IMR-90 (cell line): ENCODE results near the gene ZNF366. TPM values are rescaled to one million over a fixed set of nuclear protein-coding genes. Genes with fewer than 3 reads are reported as not detected.

Experiments used
- ATAC-seq: fragments of 200-7000 bp; cut with Tn5 transposase; 2 replicates; pipeline ENCODE4 v1.9.1; 2020; ENCODE audit warnings: low read depth, mild to moderate bottlenecking, moderate library complexity
- BruUV-seq: library from RNA; stranded (reverse); fragments of 400-500 nt; replicated peaks from 2 replicates; lab custom pipeline; 2021; lab: Mats Ljungman, UMichigan
- CTCF ChIA-PET: fragments of 300-600 bp; formaldehyde crosslinking; extraction: SDS; loops from one replicate; lab custom pipeline; 2021; ENCODE audit warnings: antibody characterized with exemption; lab: Yijun Ruan, JAX
- POLR2A ChIA-PET: fragments of 300-600 bp; sonication (Branson Sonifier 250); formaldehyde crosslinking; loops from one replicate; lab custom pipeline; 2022; ENCODE audit warnings: antibody characterized with exemption; ENCODE audit not compliant: unreplicated experiment; lab: Charles Lee
- DNase-seq: peaks from one replicate; pipeline ENCODE4 v3.0.0; 2013
- H2AFZ ChIP-seq: replicated peaks from 2 replicates; pipeline ENCODE3; 2013; ENCODE audit warnings: low read length, mild to moderate bottlenecking; ENCODE audit not compliant: poor library complexity
- H2AK5ac ChIP-seq: 2 replicates; pipeline ENCODE4 v1.6.1; 2013; ENCODE audit warnings: low read depth, low read length, inconsistent platforms
- H2AK9ac ChIP-seq: replicated peaks from 2 replicates; pipeline ENCODE3; 2013; ENCODE audit warnings: mild to moderate bottlenecking, low read depth, low read length, moderate library complexity; ENCODE audit not compliant: poor library complexity
- H2BK120ac ChIP-seq: 2 replicates; pipeline ENCODE4 v1.6.1; 2013; ENCODE audit warnings: low read depth, low read length, inconsistent platforms
- H2BK15ac ChIP-seq: 3 replicates; pipeline ENCODE4 v1.6.1; 2013; ENCODE audit warnings: low read depth, low read length, inconsistent platforms
- H2BK20ac ChIP-seq: 2 replicates; pipeline ENCODE4 v1.6.1; 2013; ENCODE audit warnings: low read depth, mild to moderate bottlenecking, inconsistent platforms, low read length, moderate library complexity
- H2BK5ac ChIP-seq: 2 replicates; pipeline ENCODE4 v1.6.1; 2013; ENCODE audit warnings: mild to moderate bottlenecking, low read depth, low read length, inconsistent platforms; ENCODE audit not compliant: poor library complexity, severe bottlenecking
- H3K14ac ChIP-seq: replicated peaks from 2 replicates; pipeline ENCODE4 v1.6.1; 2013; ENCODE audit warnings: low read depth, low read length, inconsistent platforms
- H3K18ac ChIP-seq: 2 replicates; pipeline ENCODE4 v1.6.1; 2013; ENCODE audit warnings: low read depth, low read length, control low read depth
- H3K23ac ChIP-seq: 2 replicates; pipeline ENCODE4 v1.6.1; 2013; ENCODE audit warnings: low read depth, low read length, inconsistent platforms
- H3K27ac ChIP-seq: 2 replicates; pipeline ENCODE4 v1.5.1; 2013; ENCODE audit warnings: mild to moderate bottlenecking, control low read depth, low read length; ENCODE audit not compliant: insufficient read depth
- H3K27me3 ChIP-seq: 2 replicates; pipeline ENCODE4 v1.6.1; 2013; ENCODE audit warnings: low read length; ENCODE audit not compliant: control insufficient read depth, insufficient read depth
- H3K36me3 ChIP-seq: 2 replicates; pipeline ENCODE4 v1.6.1; 2013; ENCODE audit warnings: low read length, mixed read lengths; ENCODE audit not compliant: control insufficient read depth, insufficient read depth
- H3K4ac ChIP-seq: 2 replicates; pipeline ENCODE4 v1.6.1; 2013; ENCODE audit warnings: low read depth, low read length, inconsistent platforms
- H3K4me1 ChIP-seq: 2 replicates; pipeline ENCODE4 v1.6.1; 2013; ENCODE audit warnings: low read length, mixed read lengths; ENCODE audit not compliant: control insufficient read depth, insufficient read depth
- H3K4me2 ChIP-seq: 2 replicates; pipeline ENCODE4 v1.6.1; 2013; ENCODE audit warnings: low read depth, mild to moderate bottlenecking, control low read depth, low read length, moderate library complexity
- H3K4me3 ChIP-seq: 2 replicates; pipeline ENCODE4 v1.5.1; 2013; ENCODE audit warnings: low read depth, mild to moderate bottlenecking, control low read depth, low read length, moderate library complexity; ENCODE audit not compliant: insufficient read depth
- H3K56ac ChIP-seq: 2 replicates; pipeline ENCODE4 v1.6.1; 2013; ENCODE audit warnings: low read length, inconsistent platforms; ENCODE audit not compliant: insufficient read depth; ENCODE audit errors: extremely low read depth
- H3K79me1 ChIP-seq, 2 experiments: 2 replicates each; pipeline ENCODE4 v1.6.1; 2013; ENCODE audit warnings: low read length in 2 of 2, inconsistent platforms in 1 of 2, low read depth in 1 of 2
- H3K9ac ChIP-seq: 2 replicates; pipeline ENCODE4 v1.6.1; 2013; ENCODE audit warnings: low read depth, low read length, control low read depth
- H3K9me1 ChIP-seq: 2 replicates; pipeline ENCODE4 v1.6.1; 2013; ENCODE audit warnings: low read length, inconsistent platforms; ENCODE audit not compliant: insufficient read depth
- H3K9me3 ChIP-seq: 2 replicates; pipeline ENCODE4 v1.6.1; 2013; ENCODE audit warnings: low read length; ENCODE audit not compliant: control insufficient read depth, insufficient read depth
- H4K20me1 ChIP-seq: 2 replicates; pipeline ENCODE4 v1.6.1; 2013; ENCODE audit warnings: low read length, inconsistent platforms; ENCODE audit not compliant: insufficient read depth
- H4K5ac ChIP-seq: 2 replicates; pipeline ENCODE4 v1.6.1; 2013; ENCODE audit warnings: mild to moderate bottlenecking, low read depth, low read length, control low read depth
- H4K8ac ChIP-seq, 2 experiments: 2 replicates each; pipeline ENCODE4 v1.6.1; 2013; ENCODE audit warnings: low read depth in 2 of 2, low read length in 2 of 2, control low read depth in 1 of 2, inconsistent platforms in 1 of 2
- H4K91ac ChIP-seq: 2 replicates; pipeline ENCODE4 v1.6.1; 2013; ENCODE audit warnings: low read depth, low read length, inconsistent platforms; ENCODE audit not compliant: insufficient read depth
- BHLHE40 ChIP-seq: fragments of 150-350 bp; IDR thresholded peaks from 2 replicates; pipeline ENCODE4 v1.6.1; 2016; ENCODE audit warnings: mild to moderate bottlenecking, low read depth, low read length
- CEBPB ChIP-seq: IDR thresholded peaks from 2 replicates; pipeline ENCODE4 v1.6.1; 2012; ENCODE audit warnings: low read depth, low read length, improper control_type of control experiment
- CHD1 ChIP-seq: IDR thresholded peaks from 2 replicates; pipeline ENCODE4 v1.6.1; 2012; ENCODE audit warnings: low read depth, low read length, improper control_type of control experiment
- CTCF ChIP-seq: conservative IDR thresholded peaks from 2 replicates; pipeline ENCODE4 v1.5.1; 2012; ENCODE audit warnings: mild to moderate bottlenecking, low read depth, low read length, improper control_type of control experiment
- FOS ChIP-seq: fragments of 150-350 bp; IDR thresholded peaks from 2 replicates; pipeline ENCODE4 v1.6.1; 2016; ENCODE audit warnings: low read depth, low read length
- MXI1 ChIP-seq: IDR thresholded peaks from 2 replicates; pipeline ENCODE4 v1.6.1; 2012; ENCODE audit warnings: low read depth, mild to moderate bottlenecking, low read length, moderate library complexity, borderline replicate concordance
- NFE2L2 ChIP-seq: fragments of 150-350 bp; IDR thresholded peaks from 2 replicates; pipeline ENCODE4 v1.6.1; 2016; ENCODE audit warnings: low read depth, mild to moderate bottlenecking, low read length
- RFX5 ChIP-seq: IDR thresholded peaks from 2 replicates; pipeline ENCODE4 v1.8.0; 2012; ENCODE audit warnings: low read depth, mild to moderate bottlenecking, low read length, moderate library complexity
- WGBS, 2 experiments: methylation state at CpG; one replicate each; pipeline versions ENCODE4 v1.1.5 to v1.1.7; 2013; ENCODE audit warnings: missing lambda C conversion rate in 2 of 2; ENCODE audit not compliant: insufficient read length in 1 of 2; ENCODE audit errors: extremely low coverage in 2 of 2; 5-methylcytosine and 5-hydroxymethylcytosine counted together
- dilution Hi-C: fragments of 300-500 bp; cut with HindIII; formaldehyde crosslinking; loops from one replicate; pipeline ENCODE4 v1.14.3; 2018; ENCODE audit warnings: low sequenced_read_pairs; ENCODE audit not compliant: unreplicated experiment
- in situ Hi-C: fragments of 300-500 bp; cut with MboI; formaldehyde crosslinking; loops from 3 replicates; pipeline ENCODE4 v1.14.3; 2019; ENCODE audit warnings: low sequenced_read_pairs, inconsistent platforms, mixed read lengths
- intact Hi-C: fragments of 100-400 bp; cut with micrococcal nuclease; formaldehyde crosslinking; loops from 2 replicates; pipeline ENCODE4 v1.10.0; 2022
- polyA plus RNA-seq, 3 experiments: library from polyadenylated mRNA; depleted of rRNA; stranded (reverse); fragments of >200 nt; gene quantifications; 2 replicates each; pipeline ENCODE4 v1.2.3, GENCODE V29; 2012; ENCODE audit warnings: low replicate concordance in 1 of 3
- total RNA-seq: library from RNA; depleted of rRNA; stranded (reverse); fragments of >200 nt; gene quantifications from 2 replicates; pipeline ENCODE4 v1.2.3, GENCODE V29; 2012
- TF ChIP-seq, protein P1 (sequence below): fragments of 150-350 bp; IDR thresholded peaks from 2 replicates; pipeline ENCODE4 v1.6.1; 2017; ENCODE audit warnings: mild to moderate bottlenecking, antibody characterized with exemption, low read length, low read depth

The ZNF366 gene
- total and polyA plus RNA-seq, 2 of the 4 experiments (the other 2 are of a cell fraction), result not detected

GRCh38 chr5:72487177-72487576 lies 20.0 kb downstream of the ZNF366 start:
- intact Hi-C loops, result no loop called here
- H3K4ac ChIP-seq, result no peak overlapping the region

More at GRCh38 chr5:72487177-72487576, 20.0 kb downstream of the ZNF366 start:
- no peak overlapping the region; the same call in 2 of the 3 replicates for H2BK15ac ChIP-seq
- H2AFZ ChIP-seq, result no peak overlapping the region
- TF ChIP-seq FOS (no peak), BHLHE40 (no peak), CHD1 (no peak), CEBPB (no peak), CTCF (no peak), MXI1 (no peak), NFE2L2 (no peak), RFX5 (no peak)
- TF ChIP-seq, protein P1, sequence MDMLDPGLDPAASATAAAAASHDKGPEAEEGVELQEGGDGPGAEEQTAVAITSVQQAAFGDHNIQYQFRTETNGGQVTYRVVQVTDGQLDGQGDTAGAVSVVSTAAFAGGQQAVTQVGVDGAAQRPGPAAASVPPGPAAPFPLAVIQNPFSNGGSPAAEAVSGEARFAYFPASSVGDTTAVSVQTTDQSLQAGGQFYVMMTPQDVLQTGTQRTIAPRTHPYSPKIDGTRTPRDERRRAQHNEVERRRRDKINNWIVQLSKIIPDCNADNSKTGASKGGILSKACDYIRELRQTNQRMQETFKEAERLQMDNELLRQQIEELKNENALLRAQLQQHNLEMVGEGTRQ, result no peak
- no peak overlapping the region for H2BK20ac ChIP-seq
- H3K14ac ChIP-seq, result peak overlapping the region; percentile 7; the same call in 1 of the 2 replicates
- H2AK5ac ChIP-seq, result peak overlapping the region; percentile 10; the same call in 1 of the 2 replicates
- POLR2A ChIA-PET, result no interaction called here
- H3K4me1 ChIP-seq, result peaks cover 5% of the 10 kb centered on the region; the same call in 1 of the 2 replicates
- dilution Hi-C loops, result no loop called here
- H3K56ac ChIP-seq, result no peak overlapping the region
- BruUV-seq, result no TSS peak
- H3K27me3 ChIP-seq, result no peaks in the 10 kb centered on the region
- no peak overlapping the region for H2BK5ac ChIP-seq
- H3K36me3 ChIP-seq, result no peaks in the 10 kb centered on the region
- ATAC-seq, result no peak; the same call in 1 of the 2 replicates
- H3K18ac ChIP-seq, result no peak overlapping the region
- no peak overlapping the region for H4K5ac ChIP-seq
- H3K4me2 ChIP-seq, result no peak overlapping the region
- no peak overlapping the region for H2AK9ac ChIP-seq
- H3K9ac ChIP-seq, result no peak overlapping the region
- H3K79me1 ChIP-seq, result no peaks in the 10 kb centered on the region
- H3K23ac ChIP-seq, result peak overlapping the region; percentile 29; the same call in 1 of the 2 replicates
- no peak overlapping the region for H3K4me3 ChIP-seq
- DNase-seq, result no peak
- no peaks in the 10 kb centered on the region for H3K9me3 ChIP-seq
- H4K91ac ChIP-seq, result no peak overlapping the region
- H3K27ac ChIP-seq, result no peak overlapping the region
- no CpG with 5 or more reads among the region's 2 CpGs for WGBS, 2 experiments
- CTCF ChIA-PET, result interaction anchor here (0.5 kb wide), 1 partner anchor 19 kb away, joined by 3 read pairs; no protein-coding TSS in a partner anchor
- peak overlapping the region in 1 of 2 experiments; percentile 9; a peak in 1 of 4 replicates for H4K8ac ChIP-seq
- H3K9me1 ChIP-seq, result no peaks in the 10 kb centered on the region
- peak overlapping the region; percentile 8; the same call in 1 of the 2 replicates for H2BK120ac ChIP-seq
- in situ Hi-C loops, result no loop called here
- H4K20me1 ChIP-seq, result no peaks in the 10 kb centered on the region
